GM10266 (cell line): ENCODE results near the gene NPTXR.

Source experiments
- DNase-seq: peaks from one replicate; pipeline ENCODE4 v3.0.0; 2012; ENCODE audit errors: extremely low spot score
- TF ChIP-seq, protein P1 (sequence below): IDR thresholded peaks from 2 replicates; pipeline ENCODE4 v1.5.1; 2012; ENCODE audit warnings: mild to moderate bottlenecking, low read depth; ENCODE audit not compliant: control insufficient read depth, insufficient read depth; ENCODE audit errors: missing control alignments

NPTXR gene

DNA sequence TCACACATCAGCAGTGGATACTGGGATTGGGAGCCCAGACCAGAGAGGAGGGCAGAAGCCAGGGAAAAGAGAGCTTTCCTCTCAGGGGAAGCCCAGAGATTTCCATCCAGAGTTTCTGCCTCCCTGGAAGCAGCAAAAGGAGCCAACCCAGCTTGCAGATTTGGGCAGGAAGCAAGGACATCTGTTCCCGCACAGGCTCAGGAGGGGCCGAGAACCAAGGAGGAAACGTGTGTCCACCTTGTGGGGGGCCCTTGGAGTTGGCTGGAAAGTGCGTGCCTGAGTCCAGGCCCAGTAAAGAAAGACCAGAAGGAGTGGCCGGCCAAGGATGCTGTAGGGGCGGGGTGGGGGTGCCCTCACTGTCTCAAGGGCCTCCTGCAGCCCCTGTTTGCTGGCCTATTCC, 6.0 kb upstream of the NPTXR start:
- TF ChIP-seq, protein P1, sequence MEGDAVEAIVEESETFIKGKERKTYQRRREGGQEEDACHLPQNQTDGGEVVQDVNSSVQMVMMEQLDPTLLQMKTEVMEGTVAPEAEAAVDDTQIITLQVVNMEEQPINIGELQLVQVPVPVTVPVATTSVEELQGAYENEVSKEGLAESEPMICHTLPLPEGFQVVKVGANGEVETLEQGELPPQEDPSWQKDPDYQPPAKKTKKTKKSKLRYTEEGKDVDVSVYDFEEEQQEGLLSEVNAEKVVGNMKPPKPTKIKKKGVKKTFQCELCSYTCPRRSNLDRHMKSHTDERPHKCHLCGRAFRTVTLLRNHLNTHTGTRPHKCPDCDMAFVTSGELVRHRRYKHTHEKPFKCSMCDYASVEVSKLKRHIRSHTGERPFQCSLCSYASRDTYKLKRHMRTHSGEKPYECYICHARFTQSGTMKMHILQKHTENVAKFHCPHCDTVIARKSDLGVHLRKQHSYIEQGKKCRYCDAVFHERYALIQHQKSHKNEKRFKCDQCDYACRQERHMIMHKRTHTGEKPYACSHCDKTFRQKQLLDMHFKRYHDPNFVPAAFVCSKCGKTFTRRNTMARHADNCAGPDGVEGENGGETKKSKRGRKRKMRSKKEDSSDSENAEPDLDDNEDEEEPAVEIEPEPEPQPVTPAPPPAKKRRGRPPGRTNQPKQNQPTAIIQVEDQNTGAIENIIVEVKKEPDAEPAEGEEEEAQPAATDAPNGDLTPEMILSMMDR, result no peak

DNA sequence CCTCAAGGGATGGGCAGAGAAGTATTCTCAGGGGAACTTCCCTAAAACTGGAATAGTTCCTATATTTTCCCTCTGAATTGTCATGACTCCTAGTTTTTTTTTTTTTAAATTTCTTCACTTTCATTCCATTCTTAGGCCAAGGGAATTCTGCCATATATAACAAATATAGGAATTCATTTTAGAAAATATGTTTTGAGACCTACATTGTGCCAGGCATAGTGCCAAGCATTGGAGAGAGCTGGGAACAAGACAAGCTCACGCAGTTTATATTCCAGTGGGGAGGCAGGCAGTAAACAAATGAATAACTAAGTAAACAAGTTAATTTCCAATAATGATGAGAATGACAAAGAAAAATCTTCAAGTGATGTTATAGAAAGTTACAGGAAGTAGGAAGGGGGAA, 2.6 kb upstream of the NPTXR start:
- TF ChIP-seq, protein P1, result no peak

More for the DNA sequence above, 6.0 kb upstream of the NPTXR start:
- no peak for DNase-seq

DNA sequence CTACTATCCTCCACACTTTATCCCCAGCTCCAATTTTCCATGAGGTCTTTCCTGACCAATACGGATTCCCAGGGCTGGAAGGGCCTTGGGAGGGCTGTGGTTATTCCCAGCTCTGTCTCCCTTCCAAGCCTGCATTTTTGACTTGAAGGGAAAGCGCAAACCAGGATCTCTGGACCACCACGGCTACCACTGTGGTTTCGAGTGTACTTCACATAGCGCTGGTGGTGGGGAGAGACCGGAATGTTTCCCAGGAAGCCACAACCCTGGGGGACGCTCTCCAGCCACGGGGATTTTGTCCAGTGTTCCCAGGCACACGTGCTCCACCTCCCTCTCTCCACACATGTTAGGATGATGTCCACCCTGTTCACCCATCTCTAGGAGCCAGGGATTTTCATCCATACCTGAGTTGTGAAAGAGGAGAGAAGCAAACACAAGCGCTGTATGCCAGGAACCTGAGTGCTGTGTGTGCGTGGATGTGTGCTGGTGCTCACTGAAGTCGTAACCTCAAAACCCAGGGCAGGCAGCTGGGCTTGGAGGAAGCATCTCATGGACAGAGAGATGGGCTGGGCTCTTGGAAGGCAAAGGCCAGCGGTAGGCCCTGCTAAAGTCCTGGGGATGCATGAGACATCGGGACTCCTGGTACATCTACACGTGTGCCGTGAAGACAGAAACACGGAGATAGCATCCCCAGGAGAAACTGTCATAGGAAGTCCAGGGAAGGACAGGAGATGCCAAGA, 1.3 kb upstream of the NPTXR start:
- no peak for DNase-seq
- TF ChIP-seq, protein P1, result no peak

More for the DNA sequence above, 2.6 kb upstream of the NPTXR start:
- DNase-seq, result no peak

DNA sequence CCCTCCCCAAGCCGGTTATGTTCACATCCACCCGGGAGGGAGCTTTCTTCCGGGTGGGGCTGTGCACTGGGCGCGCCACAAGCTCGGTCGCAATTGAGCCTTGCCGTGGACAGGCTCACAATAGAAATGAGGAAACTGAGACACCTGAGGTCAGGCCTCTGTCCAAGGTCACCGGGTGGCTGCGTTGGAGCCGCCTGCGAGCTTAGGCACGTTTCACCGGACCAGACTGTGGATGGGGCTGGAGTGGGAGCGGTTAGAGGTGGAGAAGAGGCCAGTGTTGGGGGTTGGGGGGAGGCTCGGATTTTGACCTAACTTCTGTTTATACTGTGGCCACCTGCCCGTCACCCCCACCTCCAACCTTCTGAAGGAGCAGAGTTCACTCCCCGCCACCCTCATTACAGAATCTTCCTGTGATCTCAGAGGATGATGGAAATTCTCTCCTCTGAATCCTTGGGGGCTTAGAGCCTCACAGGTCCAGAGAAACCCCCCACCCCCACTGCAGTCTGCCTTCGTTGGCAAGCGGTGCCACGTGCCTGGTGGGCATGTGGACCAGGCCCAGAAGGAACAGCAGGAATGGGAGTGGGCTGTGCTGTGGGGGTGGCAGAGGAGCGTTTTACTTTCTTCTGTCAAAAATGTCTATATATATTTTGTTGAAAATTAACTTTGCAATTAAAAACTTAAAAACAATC, 631 bp upstream of the NPTXR start:
- TF ChIP-seq, protein P1, result no peak

DNA sequence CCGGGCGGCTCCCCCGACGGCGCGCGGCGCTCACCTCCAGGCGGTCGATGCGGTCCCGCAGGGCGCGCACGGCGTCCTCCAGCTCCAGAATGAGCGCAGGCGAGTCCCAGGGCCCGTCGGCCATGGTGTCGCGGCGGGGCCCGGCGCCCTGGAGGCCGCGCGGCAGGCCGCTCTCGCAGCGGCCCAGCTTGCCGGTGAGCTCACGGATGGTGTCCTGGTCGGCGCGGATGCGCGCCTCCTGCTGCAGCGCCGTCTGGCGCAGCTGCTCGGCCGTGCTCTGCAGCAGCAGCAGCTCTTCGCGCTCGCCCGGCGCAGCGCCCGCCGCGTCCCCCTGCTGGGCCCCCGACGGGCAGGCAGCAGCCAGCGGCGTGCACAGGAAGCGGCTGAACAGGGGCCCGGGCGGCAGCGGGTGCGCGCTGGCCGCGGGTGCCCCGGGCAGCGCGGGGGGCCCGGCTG, 599 bp downstream of the NPTXR start:
- TF ChIP-seq, protein P1, result no peak
- DNase-seq, result peak; percentile 64

More for the DNA sequence above, 631 bp upstream of the NPTXR start:
- DNase-seq, result no peak

DNA sequence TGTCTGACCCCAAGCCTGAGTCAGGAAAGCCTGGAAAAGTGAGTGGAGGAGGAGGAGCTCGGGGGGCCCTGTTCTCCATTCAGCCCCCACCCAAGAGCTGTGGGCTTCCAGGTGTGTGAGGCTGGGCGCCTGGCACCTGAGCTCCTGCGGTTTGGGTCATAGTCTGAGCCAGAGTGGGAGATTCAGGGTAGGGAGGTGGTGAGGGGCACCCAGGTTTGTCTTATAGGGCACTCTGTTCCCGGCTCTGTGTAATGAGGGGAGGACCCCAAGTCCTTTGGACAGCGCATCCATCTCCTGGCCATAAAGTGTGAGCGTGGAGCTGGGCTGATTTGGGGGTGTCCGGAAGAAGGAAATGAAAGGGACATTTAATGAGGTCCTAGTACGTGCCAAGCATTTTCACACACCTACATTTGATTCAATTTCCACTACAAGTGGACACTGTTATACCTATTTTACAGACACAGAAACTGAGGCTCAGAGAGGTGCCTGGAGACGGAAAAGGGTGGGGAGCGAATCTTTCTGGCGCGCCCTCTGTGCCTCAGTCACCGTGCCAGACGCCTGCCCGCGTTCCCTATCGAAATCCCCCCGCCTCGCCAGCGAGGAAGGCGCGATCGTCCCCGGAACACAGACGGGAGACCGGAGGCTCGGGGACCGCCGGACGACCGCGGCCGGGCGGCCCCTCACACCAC, 1.2 kb downstream of the NPTXR start:
- no peak for DNase-seq
- TF ChIP-seq, protein P1, result no peak
